Psoas muscle (tissue), 8 donors: ENCODE results near the gene INPP5E. TPM values are rescaled to one million over a fixed set of nuclear protein-coding genes. Genes with fewer than 3 reads are reported as not detected.

ENCODE experiments used
- ATAC-seq, 4 donors: fragments of 200-7000 bp; cut with Tn5 transposase; one replicate each; pipeline ENCODE4 v1.9.1; 2020; ENCODE audit warnings: moderate library complexity in 3 of 4, mild to moderate bottlenecking in 2 of 4
- DNase-seq, 2 donors: peaks; one replicate each; pipeline ENCODE4 v3.0.0-alpha.2; 2020
- H3K27ac ChIP-seq: fragments of 200-600 bp; one replicate; pipeline ENCODE4 v1.8.0; 2022
- H3K27me3 ChIP-seq, 3 donors: fragments of 200-600 bp in 1 of 3; one replicate each; pipeline versions ENCODE4 v1.6.1 to v1.8.0; 2013 to 2022; ENCODE audit warnings: low read length in 2 of 3, mild to moderate bottlenecking in 2 of 3, moderate library complexity in 1 of 3; ENCODE audit not compliant: insufficient read depth in 3 of 3
- H3K36me3 ChIP-seq, 2 donors: fragments of 200-600 bp in 1 of 2; one replicate each; pipeline versions ENCODE4 v1.6.1 to v1.8.0; 2013 to 2022; ENCODE audit warnings: low read depth in 1 of 2, mild to moderate bottlenecking in 1 of 2, moderate library complexity in 1 of 2; ENCODE audit not compliant: insufficient read depth in 1 of 2
- H3K4me1 ChIP-seq: fragments of 200-600 bp; one replicate; pipeline ENCODE4 v1.8.0; 2022
- H3K4me3 ChIP-seq: fragments of 200-600 bp; one replicate; pipeline ENCODE4 v1.8.0; 2022; ENCODE audit warnings: mild to moderate bottlenecking
- H3K9me3 ChIP-seq: fragments of 200-600 bp; one replicate; pipeline ENCODE4 v1.8.0; 2022
- WGBS, 3 donors: extraction: QIAGEN DNeasy Blood & Tissue Kit; methylation state at CpG; one replicate each; pipeline versions ENCODE4 v1.1.6 to v1.1.7; 2013; 5-methylcytosine and 5-hydroxymethylcytosine counted together
- intact Hi-C, 2 donors: fragments of 100-400 bp; cut with DNase I; formaldehyde crosslinking; loops; one replicate each; pipeline versions ENCODE4 v1.11.0 to v1.14.2; 2022
- polyA plus RNA-seq, 3 donors: library from polyadenylated mRNA; stranded (reverse); fragments of 200-250 nt; gene quantifications; one replicate each; pipeline ENCODE4 v1.2.3, GENCODE V29; 2013
- total RNA-seq, 4 donors: library from RNA; stranded (reverse); fragmentation: NEBNext Ultra II Directional in 2 of 4; extraction: Animal tissue kit (Norgen Biotek cat#: 25700) in 2 of 4; gene quantifications; one replicate each; pipeline versions ENCODE4 v1.2.1 to v1.2.4, GENCODE V29; 2021 to 2023
- TF ChIP-seq, protein P1 (sequence below): fragments of 200-600 bp; IDR thresholded peaks from one replicate; pipeline ENCODE4 v1.8.0; 2022; ENCODE audit warnings: antibody characterized with exemption
- donor health status: healthy with polysubstance abuse.
- donor health status: DM: no; HTN: no; CAD: no; lungs with moderate emphysema.
- donor health status: Bipolar disorder and iron deficiency.
- donor health status: healthy.
- donor health status: DM: yes; HTN: yes; CAD: no.
- donor health status: DM: no; HTN: no; CAD: no.
- donor health status: DM: no; HTN: no; CAD: no.
- donor health status: DM: yes; HTN: yes; CAD: no.

Gene INPP5E
- total and polyA plus RNA-seq, 7 donors, result 4.7 to 9.6 (median 5.3) TPM

DNA sequence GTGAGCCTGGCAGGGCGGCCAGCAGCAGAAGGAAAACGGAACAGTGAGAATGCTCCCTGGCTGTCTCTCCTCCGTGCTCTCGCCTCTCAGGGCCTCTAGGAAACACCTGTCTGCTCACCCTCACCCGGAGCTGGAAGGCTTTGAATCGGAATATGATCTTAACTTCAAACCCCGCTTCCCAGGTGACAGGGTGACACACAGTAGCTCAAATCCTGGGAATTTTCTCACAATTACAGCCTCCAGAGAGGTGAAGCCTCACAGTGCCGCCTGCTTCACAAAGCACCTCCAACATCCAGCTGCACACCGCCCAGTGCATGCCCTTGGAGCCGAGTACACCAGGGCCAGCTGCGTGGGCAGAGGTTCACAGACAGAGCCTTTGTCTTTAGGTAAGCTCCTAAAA lies 30.7 kb upstream of the INPP5E start:
- no peak overlapping the region for H3K4me3 ChIP-seq
- no peak for DNase-seq
- TF ChIP-seq, protein P1, sequence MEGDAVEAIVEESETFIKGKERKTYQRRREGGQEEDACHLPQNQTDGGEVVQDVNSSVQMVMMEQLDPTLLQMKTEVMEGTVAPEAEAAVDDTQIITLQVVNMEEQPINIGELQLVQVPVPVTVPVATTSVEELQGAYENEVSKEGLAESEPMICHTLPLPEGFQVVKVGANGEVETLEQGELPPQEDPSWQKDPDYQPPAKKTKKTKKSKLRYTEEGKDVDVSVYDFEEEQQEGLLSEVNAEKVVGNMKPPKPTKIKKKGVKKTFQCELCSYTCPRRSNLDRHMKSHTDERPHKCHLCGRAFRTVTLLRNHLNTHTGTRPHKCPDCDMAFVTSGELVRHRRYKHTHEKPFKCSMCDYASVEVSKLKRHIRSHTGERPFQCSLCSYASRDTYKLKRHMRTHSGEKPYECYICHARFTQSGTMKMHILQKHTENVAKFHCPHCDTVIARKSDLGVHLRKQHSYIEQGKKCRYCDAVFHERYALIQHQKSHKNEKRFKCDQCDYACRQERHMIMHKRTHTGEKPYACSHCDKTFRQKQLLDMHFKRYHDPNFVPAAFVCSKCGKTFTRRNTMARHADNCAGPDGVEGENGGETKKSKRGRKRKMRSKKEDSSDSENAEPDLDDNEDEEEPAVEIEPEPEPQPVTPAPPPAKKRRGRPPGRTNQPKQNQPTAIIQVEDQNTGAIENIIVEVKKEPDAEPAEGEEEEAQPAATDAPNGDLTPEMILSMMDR, result no peak
- H3K27ac ChIP-seq, result no peak overlapping the region
- H3K9me3 ChIP-seq, result no peaks in the 10 kb centered on the region
- WGBS, 3 donors, result 84 to 91% (median 89%) methylated on average over 11 of the region's 11 CpGs
- H3K4me1 ChIP-seq, result no peaks in the 10 kb centered on the region
- ATAC-seq, result no peak
- intact Hi-C loops, result loop anchor here in 1 of 2 donors (5.0 kb wide), 1 partner anchor 58 kb away; the partner anchor contains the start of genes ENTR1 and PMPCA
- H3K27me3 ChIP-seq, result no peaks in the 10 kb centered on the region
- peaks cover 4 to 100% of the 10 kb centered on the region in 2 donors for H3K36me3 ChIP-seq

DNA sequence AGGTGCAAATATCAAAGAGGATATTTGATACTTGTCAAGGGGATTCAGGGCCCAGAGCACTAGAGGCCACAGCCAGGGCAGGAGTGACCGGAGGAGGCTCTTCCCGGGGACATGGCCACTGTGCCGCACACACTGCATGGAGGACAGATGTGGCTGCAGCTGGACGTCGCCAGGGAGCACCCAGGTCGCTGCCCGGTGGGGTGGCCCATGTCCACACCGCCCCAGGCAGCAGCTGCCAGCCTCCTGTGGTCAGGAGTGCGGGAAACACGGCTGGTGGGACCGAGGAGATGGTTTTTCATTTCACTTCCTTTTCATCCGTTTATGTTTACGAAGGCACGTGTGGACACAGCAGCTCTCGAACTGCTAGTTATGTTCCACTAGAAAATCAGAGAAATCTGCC lies 28.1 kb upstream of the INPP5E start:
- ATAC-seq, result no peak
- no peak overlapping the region for H3K4me3 ChIP-seq
- DNase-seq, result no peak
- no peaks in the 10 kb centered on the region for H3K4me1 ChIP-seq
- H3K9me3 ChIP-seq, result no peaks in the 10 kb centered on the region
- 54 to 67% (median 56%) methylated on average over 15 of the region's 15 CpGs for WGBS, 3 donors
- intact Hi-C loops, result no loop called here
- no peaks in the 10 kb centered on the region for H3K27me3 ChIP-seq
- TF ChIP-seq, protein P1, result no peak
- no peak overlapping the region for H3K27ac ChIP-seq
- H3K36me3 ChIP-seq, result peaks cover 7 to 100% of the 10 kb centered on the region in 2 donors

DNA sequence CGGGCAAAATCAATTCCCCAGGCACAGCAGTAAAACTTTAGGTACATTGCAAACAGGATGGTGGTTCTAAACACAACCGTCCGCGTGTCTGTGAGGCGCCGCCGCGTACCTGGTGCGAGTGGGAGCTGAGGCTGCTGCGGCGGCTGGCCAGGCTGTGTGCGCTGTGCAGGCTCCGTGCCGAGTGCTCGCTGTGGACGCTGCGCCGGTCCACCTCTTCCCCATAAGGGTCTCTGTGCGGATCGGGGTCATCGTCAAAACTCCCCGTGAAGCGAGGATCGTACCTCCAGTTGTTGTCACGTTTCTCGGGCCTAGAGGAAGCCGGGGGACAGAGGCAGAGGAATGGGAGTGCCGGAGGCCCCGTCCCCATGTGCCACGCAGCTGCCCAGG lies 26.5 kb upstream of the INPP5E start:
- TF ChIP-seq, protein P1, result no peak
- intact Hi-C loops, result no loop called here
- 93 to 96% (median 94%) methylated on average over 30 of the region's 30 CpGs for WGBS, 3 donors
- Histone ChIP-seq H3K9me3 (no peaks in the 10 kb centered on the region), H3K4me3 (no peak overlapping the region), H3K36me3 (peaks cover 7 to 100% of the 10 kb centered on the region in 2 donors), H3K27me3 (no peaks in the 10 kb centered on the region), H3K27ac (no peak overlapping the region), H3K4me1 (no peaks in the 10 kb centered on the region)
- ATAC-seq, result no peak
- no peak for DNase-seq

DNA sequence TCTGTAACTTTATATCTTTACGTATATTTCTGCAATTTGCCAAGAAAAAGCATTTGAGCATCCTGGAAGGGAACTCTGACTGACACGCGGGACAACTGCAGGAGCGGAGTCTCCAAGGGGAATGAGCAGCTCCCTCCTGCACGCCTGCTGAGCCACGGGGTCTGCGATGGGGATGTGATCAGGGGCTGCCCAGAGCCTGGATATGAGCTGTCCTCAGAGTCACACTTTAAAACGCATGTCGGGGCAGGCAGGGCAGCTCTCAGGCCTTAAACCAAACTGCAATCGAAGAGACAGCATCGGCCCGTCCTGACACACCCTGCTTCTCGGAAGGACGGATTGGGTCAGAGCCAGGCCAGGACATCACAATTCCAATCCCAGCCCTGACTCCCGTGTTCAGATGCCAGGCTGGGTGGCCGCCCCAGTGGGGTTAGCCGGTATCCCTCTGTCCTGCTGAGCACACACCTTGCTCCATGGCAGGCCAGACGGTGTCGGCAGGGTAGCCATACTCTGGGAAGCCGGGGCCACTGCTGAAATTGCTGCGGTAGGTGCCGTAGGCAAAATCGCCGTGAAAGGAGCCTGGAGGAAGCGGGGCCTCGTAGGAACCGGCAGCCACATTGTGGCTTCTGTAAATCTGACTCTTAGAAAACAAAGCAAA lies 26.0 kb upstream of the INPP5E start:
- peaks cover 7 to 100% of the 10 kb centered on the region in 2 donors for H3K36me3 ChIP-seq
- no peak for DNase-seq
- H3K4me1 ChIP-seq, result no peaks in the 10 kb centered on the region
- no peak overlapping the region for H3K4me3 ChIP-seq
- intact Hi-C loops, result no loop called here
- TF ChIP-seq, protein P1, result no peak
- no peak for ATAC-seq
- no peaks in the 10 kb centered on the region for H3K27me3 ChIP-seq
- H3K27ac ChIP-seq, result no peak overlapping the region
- 92 to 93% (median 92%) methylated on average over 27 of the region's 27 CpGs for WGBS, 3 donors
- no peaks in the 10 kb centered on the region for H3K9me3 ChIP-seq

DNA sequence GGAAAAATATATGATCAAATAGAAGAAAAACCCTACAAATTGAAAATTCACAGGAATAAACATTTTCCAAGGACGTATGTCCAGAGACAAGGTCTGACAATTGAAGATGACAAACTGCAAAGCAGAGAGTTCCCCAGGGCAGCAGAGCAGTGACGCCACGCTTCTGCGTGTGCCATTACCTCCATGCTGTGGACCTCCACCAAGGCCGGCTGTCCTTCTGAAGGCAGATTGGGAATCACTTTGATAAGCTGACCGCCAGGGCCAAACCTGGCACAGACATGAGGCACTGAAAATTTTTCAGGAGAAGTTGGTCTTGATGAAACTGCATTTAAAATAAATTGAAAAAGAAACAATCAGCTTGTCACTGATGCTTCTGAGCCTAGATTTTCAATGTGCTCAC lies 24.6 kb upstream of the INPP5E start:
- 90 to 97% (median 92%) methylated on average over 6 of the region's 6 CpGs for WGBS, 3 donors
- H3K36me3 ChIP-seq, result peaks cover 7 to 100% of the 10 kb centered on the region in 2 donors
- DNase-seq (no peak), ATAC-seq (no peak)
- H3K9me3 ChIP-seq, result no peaks in the 10 kb centered on the region
- TF ChIP-seq, protein P1, result no peak
- H3K4me3 ChIP-seq, result no peak overlapping the region
- intact Hi-C loops, result no loop called here
- no peaks in the 10 kb centered on the region for H3K27me3 ChIP-seq
- no peaks in the 10 kb centered on the region for H3K4me1 ChIP-seq
- no peak overlapping the region for H3K27ac ChIP-seq
